Measurements from ENCODE around the gene ALX3.

GRCh38 chr1:110070282-110070669 is 196 bp downstream of the ALX3 start:
- TF ChIP-seq EZH2 (IDR thresholded peaks at IDR 0.05; ENCODE audit: insufficient read depth, low read length): peak; percentile 29
- no peak for TF ChIP-seq CTCF (IDR thresholded peaks at IDR 0.05; ENCODE audit: insufficient read depth, low read depth, low read length)

Data from astrocyte (in vitro differentiated cells and primary cell).